Measurements from ENCODE around the gene IL17F. TPM values are rescaled to one million over a fixed set of nuclear protein-coding genes. Genes with fewer than 3 reads are reported as not detected.

The IL17F gene
- polyA plus RNA-seq, 1 donor (not counting 4 experiments of a cell fraction or from before 2014, with no cell fraction given) = not detected

- H3K4me1 ChIP-seq (ENCODE audit: control insufficient read depth, extremely low read depth, insufficient read depth, low read length) = no peaks in the 10 kb centered on the region
- no peak overlapping the region for H3K4me2 ChIP-seq (ENCODE audit: control insufficient read depth, extremely low read depth, insufficient read depth, low read depth, low read length)
- FAIRE-seq (no peak), DNase-seq (ENCODE audit: low read depth, low spot score) (no peak)
- H3K9ac ChIP-seq (ENCODE audit: control insufficient read depth, extremely low read depth, insufficient read depth, low read length) = no peak overlapping the region
- no peaks in the 10 kb centered on the region for H3K9me3 ChIP-seq (ENCODE audit: control insufficient read depth, low read depth, low read length)
- dilution Hi-C loops (cut with MboI; ENCODE audit: extremely low pct_ligation_motif_present, low sequenced_read_pairs) = no loop called here
- no peak for TF ChIP-seq CTCF (optimal IDR thresholded peaks at IDR 0.05 in 1 of 3, IDR thresholded peaks at IDR 0.05 in 1 of 3, conservative IDR thresholded peaks at IDR 0.05 in 1 of 3; ENCODE audit: extremely low read depth in 1 of 3, insufficient read depth in 2 of 3, low read length in 3 of 3)
- no peak for TF ChIP-seq EZH2 (IDR thresholded peaks at IDR 0.05; ENCODE audit: low read length)
- no peak overlapping the region for H3K27ac ChIP-seq (ENCODE audit: control insufficient read depth, insufficient read depth, low read length)
- H3K36me3 ChIP-seq (ENCODE audit: control insufficient read depth in 2 of 2, extremely low read depth in 1 of 2, insufficient read depth in 2 of 2, low read length in 2 of 2) = no peaks in the 10 kb centered on the region
- no peaks in the 10 kb centered on the region for H3K27me3 ChIP-seq (ENCODE audit: control insufficient read depth, extremely low read depth, insufficient read depth, low read length)
- no peak overlapping the region for H3K4me3 ChIP-seq (ENCODE audit: control insufficient read depth in 2 of 3, extremely low read depth in 1 of 3, insufficient read depth in 2 of 3, low read depth in 1 of 3, low read length in 3 of 3)
- no peak overlapping the region for H2AFZ ChIP-seq (ENCODE audit: control insufficient read depth, low read length)
- H4K20me1 ChIP-seq (ENCODE audit: control insufficient read depth, extremely low read depth, insufficient read depth, low read length) = no peaks in the 10 kb centered on the region
- no peaks in the 10 kb centered on the region for H3K79me2 ChIP-seq (ENCODE audit: control insufficient read depth, insufficient read depth, low read length)
- no peaks in the 10 kb centered on the region for H3K9me1 ChIP-seq (ENCODE audit: control insufficient read depth, extremely low read depth, insufficient read depth, low read length)
Observed at GRCh38 chr6:52195886-52196285, 48.4 kb downstream of the IL17F start.

- H3K36me3 ChIP-seq (ENCODE audit: control insufficient read depth in 2 of 2, extremely low read depth in 1 of 2, insufficient read depth in 2 of 2, low read length in 2 of 2) = no peaks in the 10 kb centered on the region
- TF ChIP-seq CTCF (optimal IDR thresholded peaks at IDR 0.05 in 1 of 3, IDR thresholded peaks at IDR 0.05 in 1 of 3, conservative IDR thresholded peaks at IDR 0.05 in 1 of 3; ENCODE audit: extremely low read depth in 1 of 3, insufficient read depth in 2 of 3, low read length in 3 of 3) = no peak
- no peak for TF ChIP-seq EZH2 (IDR thresholded peaks at IDR 0.05; ENCODE audit: low read length)
- dilution Hi-C loops (cut with MboI; ENCODE audit: extremely low pct_ligation_motif_present, low sequenced_read_pairs) = no loop called here
- no peaks in the 10 kb centered on the region for H3K9me3 ChIP-seq (ENCODE audit: control insufficient read depth, low read depth, low read length)
- no peaks in the 10 kb centered on the region for H3K4me1 ChIP-seq (ENCODE audit: control insufficient read depth, extremely low read depth, insufficient read depth, low read length)
- H3K79me2 ChIP-seq (ENCODE audit: control insufficient read depth, insufficient read depth, low read length) = no peaks in the 10 kb centered on the region
- no peaks in the 10 kb centered on the region for H3K27me3 ChIP-seq (ENCODE audit: control insufficient read depth, extremely low read depth, insufficient read depth, low read length)
- no peak for DNase-seq (ENCODE audit: low read depth, low spot score)
- H3K4me2 ChIP-seq (ENCODE audit: control insufficient read depth, extremely low read depth, insufficient read depth, low read depth, low read length) = no peak overlapping the region
- H2AFZ ChIP-seq (ENCODE audit: control insufficient read depth, low read length) = no peak overlapping the region
- H4K20me1 ChIP-seq (ENCODE audit: control insufficient read depth, extremely low read depth, insufficient read depth, low read length) = no peaks in the 10 kb centered on the region
- no peak overlapping the region for H3K4me3 ChIP-seq (ENCODE audit: control insufficient read depth in 2 of 3, extremely low read depth in 1 of 3, insufficient read depth in 2 of 3, low read depth in 1 of 3, low read length in 3 of 3)
- no peak overlapping the region for H3K9ac ChIP-seq (ENCODE audit: control insufficient read depth, extremely low read depth, insufficient read depth, low read length)
- H3K27ac ChIP-seq (ENCODE audit: control insufficient read depth, insufficient read depth, low read length) = no peak overlapping the region
- no peaks in the 10 kb centered on the region for H3K9me1 ChIP-seq (ENCODE audit: control insufficient read depth, extremely low read depth, insufficient read depth, low read length)
- no peak for FAIRE-seq
Observed at GRCh38 chr6:52191824-52192223, 52.5 kb downstream of the IL17F start.
